ENCODE results near the gene KCNQ1.

KCNQ1 gene

GRCh38 chr11:2419638-2420501 is 24.9 kb upstream of the KCNQ1 start:
- Histone ChIP-seq H3K36me3 (ENCODE audit: low read length) (no peaks in the 10 kb centered on the region), H3F3A (ENCODE audit: insufficient read depth) (no peaks in the 10 kb centered on the region), H3K27me3 (ENCODE audit: low read length) (no peaks in the 10 kb centered on the region), H3K4me3 (ENCODE audit: insufficient read depth, low read length, poor library complexity, severe bottlenecking) (no peak overlapping the region), H3K9me2 (replicated peaks; ENCODE audit: insufficient read depth, low read length) (no peaks in the 10 kb centered on the region), H4K20me1 (ENCODE audit: low read depth, low read length) (no peaks in the 10 kb centered on the region), H3K27ac (ENCODE audit: low read depth, low read length) (no peak overlapping the region), H3K9me3 (ENCODE audit: insufficient read depth, low read length) (no peaks in the 10 kb centered on the region), H3K9ac (ENCODE audit: low read length) (no peak overlapping the region), H2AFZ (ENCODE audit: low read depth, low read length, severe bottlenecking) (no peak overlapping the region), H3K4me2 (ENCODE audit: low read depth, low read length, poor library complexity, severe bottlenecking) (no peak overlapping the region), H3K79me2 (ENCODE audit: insufficient read depth, low read length) (no peaks in the 10 kb centered on the region)
- TF ChIP-seq EZH2phosphoT487 (conservative IDR thresholded peaks at IDR 0.05; ENCODE audit: low read length): no peak
- TF ChIP-seq, protein P1, sequence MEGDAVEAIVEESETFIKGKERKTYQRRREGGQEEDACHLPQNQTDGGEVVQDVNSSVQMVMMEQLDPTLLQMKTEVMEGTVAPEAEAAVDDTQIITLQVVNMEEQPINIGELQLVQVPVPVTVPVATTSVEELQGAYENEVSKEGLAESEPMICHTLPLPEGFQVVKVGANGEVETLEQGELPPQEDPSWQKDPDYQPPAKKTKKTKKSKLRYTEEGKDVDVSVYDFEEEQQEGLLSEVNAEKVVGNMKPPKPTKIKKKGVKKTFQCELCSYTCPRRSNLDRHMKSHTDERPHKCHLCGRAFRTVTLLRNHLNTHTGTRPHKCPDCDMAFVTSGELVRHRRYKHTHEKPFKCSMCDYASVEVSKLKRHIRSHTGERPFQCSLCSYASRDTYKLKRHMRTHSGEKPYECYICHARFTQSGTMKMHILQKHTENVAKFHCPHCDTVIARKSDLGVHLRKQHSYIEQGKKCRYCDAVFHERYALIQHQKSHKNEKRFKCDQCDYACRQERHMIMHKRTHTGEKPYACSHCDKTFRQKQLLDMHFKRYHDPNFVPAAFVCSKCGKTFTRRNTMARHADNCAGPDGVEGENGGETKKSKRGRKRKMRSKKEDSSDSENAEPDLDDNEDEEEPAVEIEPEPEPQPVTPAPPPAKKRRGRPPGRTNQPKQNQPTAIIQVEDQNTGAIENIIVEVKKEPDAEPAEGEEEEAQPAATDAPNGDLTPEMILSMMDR (IDR thresholded peaks at IDR 0.05; ENCODE audit: insufficient read depth, low read length, poor library complexity, severe bottlenecking): peak; percentile 98

DNA sequence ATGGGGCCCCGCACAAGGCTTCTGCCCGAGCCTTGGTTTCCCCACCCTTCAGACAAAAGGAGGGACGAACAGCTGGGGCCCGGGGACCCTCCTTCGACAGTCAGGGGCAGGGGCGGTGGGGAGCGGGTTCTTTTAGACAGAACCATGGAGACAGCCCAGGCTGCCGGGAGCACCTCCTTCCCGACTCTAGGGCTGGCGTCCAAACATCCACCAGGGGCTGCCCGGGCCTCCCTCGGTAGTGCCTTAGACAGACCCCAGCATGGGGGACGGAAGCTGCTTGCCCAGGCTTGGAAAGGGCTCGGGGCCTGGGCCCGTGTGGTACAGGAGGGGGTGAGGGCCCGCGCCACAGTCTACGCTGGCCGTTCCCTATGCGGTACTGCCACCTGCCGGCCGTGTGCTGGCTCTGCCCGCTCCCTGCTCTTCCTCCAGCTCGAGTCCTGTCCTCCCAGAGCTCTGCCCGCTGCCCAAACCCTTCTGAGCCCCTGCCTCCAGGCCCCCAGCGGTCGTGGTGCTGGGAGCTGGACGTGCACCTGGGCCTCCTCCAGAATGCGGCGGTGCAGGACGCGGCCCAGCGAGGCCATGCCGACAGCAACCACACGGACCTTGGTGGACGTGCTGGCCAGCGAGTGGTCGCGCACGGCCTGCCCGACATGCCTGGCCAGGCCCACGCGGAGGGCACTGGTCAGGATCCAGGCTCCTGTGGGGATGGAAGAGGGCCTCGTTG is 24.1 kb upstream of the KCNQ1 start:
- Histone ChIP-seq H3K9me2 (replicated peaks; ENCODE audit: insufficient read depth, low read length) (no peaks in the 10 kb centered on the region), H3K27ac (ENCODE audit: low read depth, low read length) (no peak overlapping the region), H3F3A (ENCODE audit: insufficient read depth) (no peaks in the 10 kb centered on the region), H4K20me1 (ENCODE audit: low read depth, low read length) (no peaks in the 10 kb centered on the region), H3K36me3 (ENCODE audit: low read length) (no peaks in the 10 kb centered on the region), H3K79me2 (ENCODE audit: insufficient read depth, low read length) (no peaks in the 10 kb centered on the region), H3K4me3 (ENCODE audit: insufficient read depth, low read length, poor library complexity, severe bottlenecking) (no peak overlapping the region), H3K27me3 (ENCODE audit: low read length) (no peaks in the 10 kb centered on the region), H3K9me3 (ENCODE audit: insufficient read depth, low read length) (no peaks in the 10 kb centered on the region), H2AFZ (ENCODE audit: low read depth, low read length, severe bottlenecking) (no peak overlapping the region), H3K9ac (ENCODE audit: low read length) (no peak overlapping the region), H3K4me2 (ENCODE audit: low read depth, low read length, poor library complexity, severe bottlenecking) (no peak overlapping the region)
- TF ChIP-seq, protein P1 (IDR thresholded peaks at IDR 0.05; ENCODE audit: insufficient read depth, low read length, poor library complexity, severe bottlenecking): peak; percentile 84
- TF ChIP-seq EZH2phosphoT487 (conservative IDR thresholded peaks at IDR 0.05; ENCODE audit: low read length): no peak

DNA sequence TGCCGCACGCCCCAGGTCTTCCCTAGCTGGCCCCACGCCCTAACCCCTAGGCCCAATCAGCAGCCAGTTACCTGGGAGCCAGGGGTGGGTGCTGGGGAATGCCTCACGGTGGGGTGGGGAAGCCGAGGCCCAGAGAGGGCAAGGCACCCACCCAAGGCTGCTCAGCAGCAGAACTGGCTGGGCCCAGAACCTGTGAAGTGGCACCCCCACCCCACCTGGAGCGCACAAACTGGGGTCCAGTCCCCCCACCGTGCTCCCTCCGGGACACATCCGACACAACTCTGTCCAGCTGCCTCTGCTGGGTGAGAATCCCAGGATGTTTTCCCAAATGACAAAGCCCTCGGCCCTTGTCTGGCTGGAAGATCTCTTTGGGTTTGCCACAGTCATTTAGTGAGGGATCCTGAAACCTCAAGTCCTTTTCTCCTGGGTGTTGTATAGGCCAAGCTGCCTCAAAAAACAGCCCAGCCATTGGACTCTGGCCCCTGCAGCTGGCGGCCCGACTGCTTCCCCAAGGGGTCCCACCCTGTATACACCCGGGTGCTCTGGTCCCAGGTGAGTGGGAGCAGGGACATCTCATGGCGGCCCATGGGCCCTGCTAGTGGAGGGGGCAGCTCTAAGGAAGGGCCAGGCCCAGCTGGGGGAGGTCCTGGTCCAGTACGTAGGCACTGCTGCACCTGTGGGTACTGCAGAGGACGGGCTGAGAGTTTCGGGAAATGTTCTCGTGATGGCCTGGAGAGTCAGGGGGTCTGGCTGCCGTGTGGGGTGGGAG is 23.4 kb upstream of the KCNQ1 start:
- TF ChIP-seq, protein P1 (IDR thresholded peaks at IDR 0.05; ENCODE audit: insufficient read depth, low read length, poor library complexity, severe bottlenecking): no peak
- TF ChIP-seq EZH2phosphoT487 (conservative IDR thresholded peaks at IDR 0.05; ENCODE audit: low read length): no peak
- no peaks in the 10 kb centered on the region for H3K27me3 ChIP-seq (ENCODE audit: low read length)
- no peak overlapping the region for H3K4me3 ChIP-seq (ENCODE audit: insufficient read depth, low read length, poor library complexity, severe bottlenecking)
- H4K20me1 ChIP-seq (ENCODE audit: low read depth, low read length): no peaks in the 10 kb centered on the region
- no peaks in the 10 kb centered on the region for H3K79me2 ChIP-seq (ENCODE audit: insufficient read depth, low read length)
- no peak overlapping the region for H3K27ac ChIP-seq (ENCODE audit: low read depth, low read length)
- no peak overlapping the region for H3K4me2 ChIP-seq (ENCODE audit: low read depth, low read length, poor library complexity, severe bottlenecking)
- H3K9me3 ChIP-seq (ENCODE audit: insufficient read depth, low read length): no peaks in the 10 kb centered on the region
- no peaks in the 10 kb centered on the region for H3K36me3 ChIP-seq (ENCODE audit: low read length)
- H3K9me2 ChIP-seq (replicated peaks; ENCODE audit: insufficient read depth, low read length): no peaks in the 10 kb centered on the region
- H2AFZ ChIP-seq (ENCODE audit: low read depth, low read length, severe bottlenecking): no peak overlapping the region
- H3K9ac ChIP-seq (ENCODE audit: low read length): no peak overlapping the region
- H3F3A ChIP-seq (ENCODE audit: insufficient read depth): no peaks in the 10 kb centered on the region
